B cell (primary cell): ENCODE measurements around the gene MIPEP.

ENCODE experiments used
- EZH2 ChIP-seq: IDR thresholded peaks from 2 replicates; pipeline ENCODE4 v1.6.1; 2012; ENCODE audit warnings: borderline replicate concordance, low read depth, mild to moderate bottlenecking, moderate library complexity, low read length; ENCODE audit not compliant: insufficient read depth, poor library complexity, severe bottlenecking
- TF ChIP-seq, protein P1 (sequence below): fragments of 200-600 bp; IDR thresholded peaks from one replicate; pipeline ENCODE4 v1.8.0; 2022; ENCODE audit warnings: antibody characterized with exemption, mild to moderate bottlenecking

DNA sequence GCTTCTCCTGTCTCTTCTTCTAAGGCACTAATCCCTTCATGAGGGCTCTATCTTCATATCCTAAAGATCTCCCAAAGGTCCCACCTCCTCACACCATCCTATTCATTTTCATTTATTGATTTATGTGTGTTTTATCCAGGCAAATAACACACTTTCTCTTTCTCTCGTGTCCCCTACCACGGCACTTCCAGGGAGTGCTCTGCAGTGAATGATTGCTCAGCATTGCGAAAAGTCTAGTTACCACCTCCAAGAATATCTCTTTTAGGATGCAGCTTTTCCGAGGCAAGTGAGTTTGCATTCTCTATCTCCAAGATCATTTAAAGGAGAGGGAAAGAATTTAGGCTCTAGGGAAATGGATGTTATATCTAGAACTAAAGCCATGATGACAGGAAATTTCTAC lies 101.7 kb downstream of the MIPEP start:
- TF ChIP-seq, protein P1, sequence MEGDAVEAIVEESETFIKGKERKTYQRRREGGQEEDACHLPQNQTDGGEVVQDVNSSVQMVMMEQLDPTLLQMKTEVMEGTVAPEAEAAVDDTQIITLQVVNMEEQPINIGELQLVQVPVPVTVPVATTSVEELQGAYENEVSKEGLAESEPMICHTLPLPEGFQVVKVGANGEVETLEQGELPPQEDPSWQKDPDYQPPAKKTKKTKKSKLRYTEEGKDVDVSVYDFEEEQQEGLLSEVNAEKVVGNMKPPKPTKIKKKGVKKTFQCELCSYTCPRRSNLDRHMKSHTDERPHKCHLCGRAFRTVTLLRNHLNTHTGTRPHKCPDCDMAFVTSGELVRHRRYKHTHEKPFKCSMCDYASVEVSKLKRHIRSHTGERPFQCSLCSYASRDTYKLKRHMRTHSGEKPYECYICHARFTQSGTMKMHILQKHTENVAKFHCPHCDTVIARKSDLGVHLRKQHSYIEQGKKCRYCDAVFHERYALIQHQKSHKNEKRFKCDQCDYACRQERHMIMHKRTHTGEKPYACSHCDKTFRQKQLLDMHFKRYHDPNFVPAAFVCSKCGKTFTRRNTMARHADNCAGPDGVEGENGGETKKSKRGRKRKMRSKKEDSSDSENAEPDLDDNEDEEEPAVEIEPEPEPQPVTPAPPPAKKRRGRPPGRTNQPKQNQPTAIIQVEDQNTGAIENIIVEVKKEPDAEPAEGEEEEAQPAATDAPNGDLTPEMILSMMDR = no peak
- TF ChIP-seq EZH2 = no peak
